ENCODE data around the gene HHLA2.
"Not testable (repeated sequence)": the region's sequence is repeated elsewhere in the genome, so short reads cannot be mapped to it uniquely, and the experiment has no call there.

HHLA2 gene, protein sequence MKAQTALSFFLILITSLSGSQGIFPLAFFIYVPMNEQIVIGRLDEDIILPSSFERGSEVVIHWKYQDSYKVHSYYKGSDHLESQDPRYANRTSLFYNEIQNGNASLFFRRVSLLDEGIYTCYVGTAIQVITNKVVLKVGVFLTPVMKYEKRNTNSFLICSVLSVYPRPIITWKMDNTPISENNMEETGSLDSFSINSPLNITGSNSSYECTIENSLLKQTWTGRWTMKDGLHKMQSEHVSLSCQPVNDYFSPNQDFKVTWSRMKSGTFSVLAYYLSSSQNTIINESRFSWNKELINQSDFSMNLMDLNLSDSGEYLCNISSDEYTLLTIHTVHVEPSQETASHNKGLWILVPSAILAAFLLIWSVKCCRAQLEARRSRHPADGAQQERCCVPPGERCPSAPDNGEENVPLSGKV
- 0.07 to 0.48 reads per million in 2 donors for total RNA-seq

DNA sequence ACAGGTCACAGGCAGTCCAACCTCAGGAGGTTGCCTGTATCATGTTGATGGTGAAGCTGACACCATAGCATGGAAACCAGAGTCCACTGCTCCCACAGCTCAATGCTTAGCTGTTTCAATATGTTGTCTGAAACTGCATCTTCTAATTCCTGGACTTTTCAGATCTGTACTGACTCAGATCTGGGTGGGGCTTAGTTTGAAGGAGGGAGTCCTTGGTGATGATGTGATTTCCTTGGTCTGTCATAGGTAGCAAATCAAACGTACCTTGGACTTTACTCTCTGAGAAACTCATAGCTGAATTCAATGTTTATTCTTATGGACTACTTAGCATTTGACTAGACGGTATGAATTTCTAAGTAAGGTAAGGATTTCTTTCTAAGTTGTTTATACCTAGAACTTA, at the start of gene HHLA2:
HHLA2 (plus strand) TSS at position 310 of the 400 bp plus-strand sequence. CDS start 55,266 bp downstream, outside the sequence.
- no peak for DNase-seq

DNA sequence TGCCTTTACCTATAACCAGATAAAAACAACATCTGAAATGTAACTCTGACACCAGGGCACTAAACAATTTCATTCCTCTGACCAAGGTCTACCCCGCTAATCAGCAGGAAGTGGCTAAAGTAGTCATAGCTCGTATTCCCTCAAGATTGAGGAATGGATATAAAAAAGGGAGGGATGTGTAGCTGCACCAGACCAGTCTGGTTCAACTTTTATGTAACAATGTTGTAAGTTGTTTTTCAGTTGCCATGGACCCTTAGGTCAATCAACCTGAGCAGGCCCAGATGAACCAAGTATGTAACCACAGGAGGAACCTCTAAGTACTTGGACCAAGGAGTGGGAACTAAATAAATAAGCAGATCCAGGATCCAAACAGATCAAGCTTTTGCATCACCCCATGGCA, 45.7 kb upstream of the HHLA2 start:
- DNase-seq = no peak

DNA sequence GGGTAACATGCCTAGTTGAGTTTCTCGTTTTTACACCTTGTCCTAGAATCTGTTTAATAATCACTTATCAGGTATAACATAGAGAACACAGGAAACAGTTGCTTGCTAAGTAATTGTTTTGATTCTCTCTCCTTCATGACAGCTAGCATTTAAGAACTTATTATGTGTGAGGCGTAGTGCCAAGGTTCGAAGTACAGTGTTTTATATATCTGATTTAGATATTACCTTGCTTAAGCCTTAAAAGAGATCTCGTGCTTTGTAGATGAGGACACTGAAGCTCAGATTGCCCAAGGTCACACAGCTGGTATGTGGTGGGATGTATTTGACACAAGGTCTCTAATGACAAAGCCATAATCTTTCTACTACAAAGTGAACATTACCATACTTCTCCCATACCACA, 45.1 kb upstream of the HHLA2 start:
- no peak for DNase-seq

DNA sequence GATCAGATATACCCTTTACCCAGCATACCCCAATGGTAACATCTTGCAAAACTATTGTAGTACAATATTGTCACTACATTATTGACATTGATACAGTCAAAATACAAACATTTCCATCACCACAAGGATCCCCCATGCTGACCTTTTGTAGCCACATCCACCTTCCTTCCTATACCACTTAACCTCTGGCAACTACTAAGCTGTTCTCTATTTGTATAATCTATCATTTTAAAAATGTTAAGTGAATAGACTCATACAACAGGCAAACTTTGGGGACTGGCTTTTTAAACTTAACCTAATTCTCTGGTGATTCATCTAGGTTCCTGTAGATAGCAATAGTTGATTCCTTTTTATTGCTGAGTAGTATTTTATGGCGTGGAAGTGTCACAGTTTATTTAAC, 44.5 kb upstream of the HHLA2 start:
- no peak for DNase-seq

DNA sequence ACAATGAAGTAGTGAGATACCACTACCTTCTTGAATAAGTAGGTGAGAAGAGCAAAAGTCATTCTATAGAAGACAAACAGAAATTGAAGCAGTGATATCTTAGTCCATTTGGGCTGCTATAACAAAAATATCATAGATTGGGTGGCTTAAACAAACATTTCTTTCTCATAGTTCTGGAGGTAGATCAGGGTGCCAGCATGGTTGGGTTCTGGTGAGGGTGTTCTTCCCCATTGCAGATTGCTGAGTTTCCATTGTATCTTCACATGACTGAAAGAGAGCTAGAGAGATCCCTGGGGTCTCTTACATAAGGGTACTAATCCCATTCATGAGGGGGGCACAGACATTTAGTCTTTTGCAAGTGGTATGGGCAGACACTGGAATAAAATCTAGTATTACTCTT, 41.2 kb upstream of the HHLA2 start:
- DNase-seq = no peak

DNA sequence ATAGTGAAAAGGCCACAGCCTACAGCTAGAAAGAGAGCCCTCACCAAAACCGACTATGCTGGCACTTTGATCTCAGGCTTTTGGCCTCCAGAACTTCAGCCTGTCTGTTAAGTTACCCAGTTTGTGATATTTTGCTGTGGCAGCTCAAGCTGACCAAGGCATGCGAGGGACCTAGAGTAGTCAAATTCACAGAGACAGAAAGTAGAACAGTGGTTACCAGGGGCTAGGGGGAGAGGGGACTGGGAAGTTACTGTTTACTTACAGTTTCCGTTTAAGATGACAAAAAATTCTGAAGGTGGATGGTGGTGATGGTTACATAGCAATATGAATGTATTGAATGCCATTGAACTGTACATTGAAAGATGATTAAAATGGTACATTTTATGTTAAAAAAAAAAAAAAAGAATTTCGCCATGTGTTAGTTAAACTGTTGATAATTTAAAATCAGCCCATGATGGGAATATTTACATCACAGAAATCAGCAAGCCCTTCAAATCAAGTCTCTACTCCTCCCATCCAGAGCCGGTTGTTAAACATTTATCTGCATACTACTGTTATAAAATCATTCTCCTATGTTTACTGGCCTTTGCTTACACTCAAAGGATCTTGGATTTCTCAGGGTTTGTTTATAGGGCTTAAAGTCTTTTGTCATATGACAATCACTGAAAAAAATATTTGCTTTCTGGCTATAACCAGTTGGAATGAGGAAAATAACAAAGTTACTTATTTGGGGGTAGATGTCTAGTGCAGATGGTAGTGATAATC, 31.6 kb upstream of the HHLA2 start:
- not testable (repeated sequence) for DNase-seq

DNA sequence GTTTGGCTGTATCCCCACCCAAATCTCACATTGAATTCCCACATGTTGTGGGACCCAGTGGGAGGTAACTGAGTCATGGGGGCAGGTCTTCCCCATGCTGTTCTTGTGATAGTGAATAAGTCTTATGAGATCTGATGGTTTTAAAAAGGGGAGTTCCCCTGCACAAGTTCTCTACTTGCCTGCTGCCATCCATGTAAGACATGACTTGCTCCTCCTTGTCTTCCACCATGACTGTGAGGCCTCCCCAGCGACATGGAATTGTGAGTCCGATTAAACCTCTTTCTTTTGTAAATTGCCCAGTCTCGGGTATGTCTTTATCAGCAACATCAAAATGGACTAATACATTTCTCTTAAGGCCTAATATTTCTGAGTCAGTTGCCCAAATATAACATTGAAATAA, 28.1 kb upstream of the HHLA2 start:
- not testable (repeated sequence) for DNase-seq

DNA sequence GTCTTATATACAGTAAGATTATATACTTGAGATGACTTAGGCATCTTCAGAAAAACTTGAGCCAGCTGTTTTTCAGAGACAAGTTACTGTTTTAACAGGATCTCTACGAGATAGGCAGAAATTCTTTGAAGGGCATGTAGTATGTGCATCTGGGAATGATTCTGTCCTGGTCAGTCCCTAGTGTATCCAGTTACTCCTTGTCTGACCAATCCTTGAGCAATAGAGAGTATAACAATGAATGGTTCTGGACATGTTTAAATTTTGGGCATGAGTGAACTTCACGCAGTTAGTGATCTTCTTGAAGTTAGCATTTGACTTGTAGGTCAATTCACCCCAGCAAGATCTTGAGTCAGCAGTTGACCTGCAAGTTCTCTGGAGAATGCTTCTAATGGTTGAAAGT, 24.7 kb upstream of the HHLA2 start:
- DNase-seq = no peak

DNA sequence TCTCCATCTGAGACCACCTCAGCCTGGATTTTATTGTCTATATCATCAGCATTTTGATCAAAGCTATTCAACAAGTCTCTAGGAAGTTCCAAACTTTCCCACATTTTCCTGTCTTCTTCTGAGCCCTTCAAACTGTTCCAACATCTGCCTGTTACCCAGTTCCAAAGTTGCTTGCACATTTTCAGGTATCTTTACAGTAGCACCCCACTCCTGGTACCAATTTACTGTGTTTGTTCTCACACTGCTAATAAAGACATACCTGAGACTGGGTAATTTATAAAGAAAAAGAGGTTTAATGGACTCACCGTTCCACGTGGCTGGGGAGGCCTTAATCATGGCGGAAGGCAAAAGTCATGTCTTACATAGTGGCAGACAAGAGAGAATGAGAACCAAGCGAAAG, 17.3 kb upstream of the HHLA2 start:
- not testable (repeated sequence) for DNase-seq

DNA sequence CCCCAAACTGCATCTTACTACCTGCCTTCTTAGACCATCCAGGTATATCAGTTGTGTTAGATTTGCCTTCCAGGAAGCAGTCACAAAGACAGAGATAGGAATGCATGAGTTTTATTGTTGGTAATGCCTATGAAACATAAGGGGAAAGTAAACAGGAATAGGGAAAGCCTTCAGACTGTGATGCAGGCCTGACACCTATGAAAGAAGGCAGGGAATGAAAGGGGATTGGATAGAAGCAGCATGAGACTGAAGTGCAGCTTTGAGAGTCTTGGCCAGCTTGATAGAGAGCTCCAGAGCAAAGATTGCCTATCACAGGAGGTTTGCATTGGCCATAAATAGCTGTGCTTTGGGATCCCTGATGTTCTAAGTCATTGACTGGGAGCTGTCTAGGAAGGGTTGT, 15.9 kb upstream of the HHLA2 start:
- DNase-seq = no peak

DNA sequence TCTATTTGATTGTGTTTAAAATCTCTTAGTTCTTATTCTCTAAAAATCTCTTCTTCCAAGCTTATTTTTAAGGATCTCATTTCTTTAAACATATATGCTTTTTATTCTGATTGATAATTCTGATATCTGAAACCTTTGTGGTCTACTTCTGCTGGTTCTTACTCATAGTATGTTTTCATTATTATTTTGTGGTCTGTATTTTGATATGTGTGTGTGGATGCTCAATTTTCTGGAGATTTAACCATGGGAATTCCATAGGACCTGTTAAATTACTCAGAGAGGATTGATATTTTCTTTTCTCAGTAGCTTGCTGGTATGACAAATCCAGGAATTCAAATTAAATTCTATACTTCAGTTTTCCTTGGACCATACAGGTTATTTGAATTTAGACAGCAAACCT, 14.7 kb upstream of the HHLA2 start:
- no peak for DNase-seq

DNA sequence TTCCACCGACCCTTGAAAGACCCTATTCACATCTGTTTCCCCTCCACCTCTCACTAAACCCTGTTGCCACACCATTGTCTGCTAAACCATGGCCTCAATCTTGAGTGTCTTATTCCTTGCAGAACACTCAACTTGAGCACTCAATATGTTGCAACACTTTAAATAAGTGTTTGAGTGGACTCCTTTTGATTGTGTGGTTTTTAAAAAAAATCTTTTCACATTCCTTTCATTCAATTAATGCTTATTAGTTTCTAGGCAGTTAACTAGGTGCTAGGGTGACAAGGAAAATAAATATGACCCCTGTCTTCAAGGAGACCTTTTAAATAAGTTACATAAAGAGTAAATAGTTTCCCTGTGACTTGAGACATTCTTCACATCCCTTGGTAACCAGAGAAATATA, 13.3 kb upstream of the HHLA2 start:
- DNase-seq = no peak

DNA sequence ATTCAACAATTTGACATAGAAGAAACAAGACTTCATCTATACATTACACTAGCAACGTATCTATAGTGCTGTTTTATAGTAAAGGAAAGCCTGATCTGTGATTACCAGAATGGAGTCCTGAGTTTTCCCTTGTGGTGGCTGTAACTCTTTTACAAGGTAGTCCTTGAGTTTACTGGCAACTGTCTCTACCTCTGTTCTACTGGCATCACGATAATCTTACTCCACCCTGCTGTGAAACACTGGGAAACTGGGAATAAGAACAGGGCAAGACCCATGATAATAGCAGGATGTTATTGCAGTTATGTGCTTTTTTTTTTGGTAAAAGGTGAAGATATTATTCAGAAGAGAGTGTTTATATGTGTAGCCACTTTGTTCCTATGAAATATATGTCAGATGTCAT, 12.4 kb upstream of the HHLA2 start:
- DNase-seq = no peak

DNA sequence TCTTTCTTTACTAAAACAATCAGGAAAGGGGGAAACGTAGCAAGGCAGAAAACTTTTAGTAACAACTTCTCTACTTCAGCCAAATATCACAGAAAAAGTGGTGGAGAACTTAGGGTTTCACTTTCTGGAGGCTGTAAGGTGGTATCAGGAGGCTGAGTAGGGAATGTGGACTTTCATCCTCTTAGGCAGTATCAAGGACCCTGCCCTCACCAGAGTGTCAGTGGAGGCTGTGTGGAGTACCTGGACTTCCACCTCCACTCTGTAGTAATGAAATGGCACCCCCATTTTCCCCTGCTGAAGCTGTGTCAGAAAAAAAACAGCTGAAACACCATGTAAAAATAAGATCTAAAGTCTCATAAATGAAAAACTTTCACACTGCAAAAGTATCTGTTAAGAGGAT, 11.2 kb upstream of the HHLA2 start:
- no peak for DNase-seq

DNA sequence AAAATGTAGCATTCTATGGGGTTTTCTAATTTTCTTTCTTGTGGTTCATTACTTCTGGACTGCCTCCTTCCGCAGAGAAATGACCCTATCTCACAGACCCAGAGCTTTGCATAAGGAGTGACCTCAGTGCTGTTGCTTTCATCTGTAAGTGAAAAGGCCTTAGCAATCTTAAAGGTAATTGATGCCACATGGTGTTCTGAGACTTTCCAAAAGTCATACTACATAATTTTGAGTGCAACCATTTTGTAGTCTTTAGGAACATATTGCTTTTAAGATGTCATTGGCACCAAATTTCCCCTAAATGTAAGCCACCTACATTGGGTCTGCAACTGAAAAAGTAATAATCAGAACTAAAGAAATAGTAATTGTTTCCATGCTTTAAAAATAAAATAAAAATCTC, 9.2 kb upstream of the HHLA2 start:
- no peak for DNase-seq

DNA sequence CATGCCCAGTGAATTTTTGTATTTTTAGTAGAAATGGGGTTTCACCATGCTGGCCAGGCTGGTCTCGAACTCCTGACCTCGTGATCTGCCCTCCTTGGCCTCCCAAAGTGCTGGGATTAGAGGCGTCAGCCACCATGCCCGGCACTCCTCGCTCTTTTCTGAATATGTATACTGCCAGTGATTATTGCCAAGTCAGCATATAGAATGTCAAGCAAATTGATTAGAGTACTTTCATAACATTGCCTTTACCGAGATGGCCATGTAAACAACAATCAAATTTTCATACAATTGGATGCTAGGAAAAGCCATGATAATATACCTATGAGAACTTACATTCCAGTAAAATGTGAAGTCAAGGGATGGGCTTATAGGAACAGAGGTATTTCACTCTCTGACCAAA, 8.2 kb upstream of the HHLA2 start:
- not testable (repeated sequence) for DNase-seq

DNA sequence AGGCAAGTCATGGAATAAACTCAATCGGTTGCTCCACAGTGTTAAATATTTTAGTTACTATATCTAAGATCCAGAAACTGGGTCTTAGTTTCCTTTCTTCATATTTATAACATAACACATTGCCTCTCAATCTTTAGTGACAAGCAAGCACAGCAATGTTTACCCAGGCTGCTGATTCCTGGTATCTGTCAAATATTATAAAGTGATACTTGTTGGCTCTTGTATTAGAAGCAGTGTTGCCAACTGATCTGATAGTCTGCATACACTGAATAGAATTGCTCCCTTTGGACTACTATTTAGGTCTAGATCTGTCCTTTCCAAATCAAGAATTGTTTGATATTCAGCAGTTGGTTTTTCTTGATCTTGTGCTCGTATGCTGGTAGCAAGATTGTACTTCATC, 7.2 kb upstream of the HHLA2 start:
- DNase-seq = no peak

DNA sequence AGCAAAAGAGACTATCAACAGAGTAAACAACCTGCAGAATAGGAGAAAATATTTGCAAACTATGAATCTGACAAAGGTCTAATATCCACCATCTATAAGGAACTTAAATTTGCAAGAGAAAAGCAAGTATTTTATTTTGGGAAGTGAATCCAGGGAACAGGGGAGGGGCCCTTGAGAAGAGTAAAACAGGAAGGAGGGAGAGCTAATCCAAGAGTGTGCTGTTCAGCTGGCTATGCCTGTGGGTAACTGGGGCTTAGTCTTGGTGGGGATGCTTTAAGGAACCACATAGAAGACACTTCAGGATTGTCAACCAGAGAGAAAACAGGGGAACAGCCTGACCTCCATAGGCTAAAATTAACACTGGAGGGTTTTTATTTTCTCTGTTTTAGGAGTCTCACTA, 3.9 kb upstream of the HHLA2 start:
- DNase-seq = no peak

DNA sequence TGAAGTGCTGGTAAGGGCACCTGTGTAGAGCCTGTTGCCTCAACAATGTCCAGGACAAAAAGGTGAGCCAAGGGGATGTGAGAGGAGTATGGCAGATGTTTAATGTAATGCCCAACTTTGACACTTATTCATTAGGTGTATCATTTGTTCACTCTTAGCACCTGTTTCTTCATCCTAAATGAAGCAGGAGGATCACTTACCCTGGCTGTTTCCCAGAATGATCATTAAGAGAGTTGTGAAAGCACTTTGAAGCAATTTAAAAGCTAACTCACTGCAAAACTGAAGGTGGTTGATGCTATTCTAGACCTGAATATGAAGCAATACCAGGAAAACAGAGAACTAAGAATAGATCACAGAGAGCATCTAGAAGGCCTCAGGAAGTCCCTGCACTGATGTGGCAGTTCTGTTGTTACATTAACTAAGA, 3.4 kb upstream of the HHLA2 start:
- no peak for DNase-seq

DNA sequence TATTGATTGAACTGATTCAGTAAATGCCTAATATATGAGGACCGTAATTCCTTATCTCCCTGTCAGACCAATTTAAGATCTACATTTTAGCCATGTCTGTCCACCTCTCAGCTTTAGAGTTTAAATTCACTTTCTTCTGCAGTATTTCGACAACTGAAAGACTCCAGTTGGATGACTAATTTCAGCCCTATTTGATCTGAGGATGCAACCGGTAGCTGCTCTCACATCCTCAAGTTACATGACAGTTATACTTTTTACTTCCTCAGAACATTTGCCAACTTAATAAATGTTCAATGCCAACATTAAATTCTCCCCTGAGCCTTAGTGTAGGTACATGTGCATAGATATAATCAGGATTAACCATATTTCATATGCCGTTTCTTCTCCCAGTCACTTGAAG, 2.5 kb upstream of the HHLA2 start:
- no peak for DNase-seq

DNA sequence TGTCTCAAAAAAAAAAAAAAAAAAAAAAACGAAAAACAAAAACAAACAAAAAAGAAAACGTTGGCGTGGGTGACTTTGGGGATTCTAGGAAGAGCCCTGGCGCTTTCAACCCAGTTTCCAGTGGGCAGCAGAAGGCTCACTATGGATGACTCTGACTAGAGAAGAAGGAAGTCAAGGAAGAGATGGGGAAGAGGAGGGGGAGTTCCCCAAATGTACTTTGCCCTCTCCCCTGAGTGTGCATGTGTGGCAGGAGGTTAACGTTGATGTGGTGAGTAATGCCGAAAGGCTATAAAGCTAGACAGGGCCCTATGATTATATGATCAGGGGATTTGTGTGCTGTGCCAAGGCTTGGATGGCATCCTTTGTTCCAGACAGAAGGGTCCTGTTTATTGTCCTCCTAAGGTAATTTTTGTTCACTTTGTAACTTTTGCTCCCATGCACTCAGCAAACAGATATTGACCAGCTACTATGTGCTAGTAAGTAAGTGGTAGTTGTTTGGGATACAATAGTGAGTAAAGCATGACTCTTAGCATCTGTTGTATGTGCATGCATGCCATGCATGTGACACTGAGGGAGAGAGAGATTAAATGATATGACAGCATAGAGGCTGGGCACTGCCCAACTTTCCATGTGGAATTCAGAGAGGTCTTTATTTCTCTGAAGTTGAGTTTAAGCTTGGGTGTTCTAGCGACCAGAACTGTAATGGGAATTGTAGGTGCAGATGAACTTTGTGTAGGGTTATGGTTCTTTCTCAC, 750 bp upstream of the HHLA2 start:
- DNase-seq = no peak

DNA sequence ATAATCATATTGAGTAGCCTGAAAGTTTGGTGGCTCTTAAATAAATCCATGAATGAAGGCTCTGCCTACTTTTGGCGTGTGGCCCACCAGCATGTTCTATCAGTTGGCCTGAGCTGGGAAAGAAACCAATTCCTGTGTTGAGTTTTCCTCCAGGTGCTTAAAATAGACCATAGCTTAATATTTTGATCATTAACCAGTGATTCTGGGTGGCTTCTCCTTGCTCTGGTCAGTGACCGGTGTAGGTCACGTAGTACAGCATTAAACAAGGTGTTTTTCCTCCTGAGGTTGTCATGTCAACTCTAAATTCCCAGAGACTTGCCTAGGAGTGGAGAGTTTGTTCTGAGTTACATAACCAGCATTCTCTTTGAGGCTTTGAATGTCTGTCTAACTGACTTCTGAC, 1.3 kb downstream of the HHLA2 start:
- no peak for DNase-seq

DNA sequence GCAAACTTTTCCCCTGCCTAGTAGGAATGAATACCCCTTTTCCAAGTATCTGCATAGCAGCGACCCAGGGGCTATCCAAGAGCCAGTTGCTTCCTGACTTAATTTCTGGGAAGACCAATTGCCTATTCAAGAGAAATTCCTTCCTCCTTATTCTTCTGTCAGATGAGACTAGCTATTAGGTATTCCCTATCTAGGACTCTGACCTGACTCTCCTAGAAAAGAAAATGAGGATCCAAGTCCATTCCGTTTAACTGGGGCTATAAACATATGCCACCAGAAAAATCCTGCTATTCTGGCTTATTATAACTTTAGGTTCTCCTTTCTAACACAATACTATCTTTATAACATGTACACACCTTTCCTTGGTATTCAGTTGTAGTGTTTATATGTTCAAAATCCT, 1.7 kb downstream of the HHLA2 start:
- DNase-seq = no peak

All from T-helper 9 cell (primary cell).